ENCODE measurements around the gene TNFRSF6B.

Gene TNFRSF6B

GRCh38 chr20:63739130-63740069 is 42.9 kb downstream of the TNFRSF6B start, which contains the start of gene SLC2A4RG:
Gene SLC2A4RG, plus strand, starts transcription at chr20:63739776. Its CDS starts 137 bp downstream, at chr20:63739913.
- DNase-seq, result peak; percentile 85

GRCh38 chr20:63740070-63740626 is 43.7 kb downstream of the TNFRSF6B start:
- peak; percentile 68 for DNase-seq

GRCh38 chr20:63740627-63741353 is 44.3 kb downstream of the TNFRSF6B start:
- peak; percentile 95 for DNase-seq

- DNase-seq, result no peak
These were observed 44.9 kb downstream of the TNFRSF6B start for GRCh38 chr20:63741354-63741675.

GRCh38 chr20:63741676-63742380 is 45.4 kb downstream of the TNFRSF6B start:
- peak; percentile 49 for DNase-seq

GRCh38 chr20:63742381-63743024 is 46.1 kb downstream of the TNFRSF6B start:
- DNase-seq, result peak; percentile 47

- no peak for DNase-seq
These were observed 46.9 kb downstream of the TNFRSF6B start for GRCh38 chr20:63743210-63743970.

GRCh38 chr20:63744158-63744557 is 47.7 kb downstream of the TNFRSF6B start:
- no peak for DNase-seq

GRCh38 chr20:63744574-63745423 is 48.3 kb downstream of the TNFRSF6B start:
- no peak for DNase-seq

GRCh38 chr20:63745424-63745805 is 49.0 kb downstream of the TNFRSF6B start:
- no peak for DNase-seq

- DNase-seq, result no peak
These were observed 49.7 kb downstream of the TNFRSF6B start for GRCh38 chr20:63745961-63746731.

- DNase-seq, result no peak
These were observed 50.4 kb downstream of the TNFRSF6B start for GRCh38 chr20:63746751-63747315.

GRCh38 chr20:63747622-63748069 is 51.2 kb downstream of the TNFRSF6B start:
- DNase-seq, result no peak
